ENCODE data around the gene ADAMTS15.
A peak's percentile ranks its signal among the peaks of the same experiment; 100 is the strongest.

ADAMTS15 gene

GRCh38 chr11:130457623-130458409, 9.4 kb downstream of the ADAMTS15 start:
- DNase-seq = no peak

GRCh38 chr11:130458410-130458729, 9.9 kb downstream of the ADAMTS15 start:
- peak in 8 of 51 donors; percentile 4 to 33 (median 16) for DNase-seq

GRCh38 chr11:130459521-130459920, 11.1 kb downstream of the ADAMTS15 start:
- no peak for DNase-seq

- DNase-seq = no peak
Observed at GRCh38 chr11:130462101-130462885, 13.8 kb downstream of the ADAMTS15 start.

- no peak for DNase-seq
Observed at GRCh38 chr11:130462931-130463330, 14.5 kb downstream of the ADAMTS15 start.

- DNase-seq = no peak
Observed at GRCh38 chr11:130464291-130464812, 15.9 kb downstream of the ADAMTS15 start.

GRCh38 chr11:130465263-130465662, 16.8 kb downstream of the ADAMTS15 start:
- no peak for DNase-seq

GRCh38 chr11:130467116-130467900, 18.9 kb downstream of the ADAMTS15 start:
- DNase-seq = no peak

GRCh38 chr11:130469181-130469580, 20.7 kb downstream of the ADAMTS15 start:
- DNase-seq = no peak

GRCh38 chr11:130470832-130471706, 22.6 kb downstream of the ADAMTS15 start:
- no peak for DNase-seq

- no peak for DNase-seq
Observed at GRCh38 chr11:130471731-130472433, 23.4 kb downstream of the ADAMTS15 start.

- no peak for DNase-seq
Observed at GRCh38 chr11:130472434-130472961, 24.1 kb downstream of the ADAMTS15 start.

- no peak for DNase-seq
Observed at GRCh38 chr11:130473056-130473794, 24.8 kb downstream of the ADAMTS15 start.

- no peak for DNase-seq
Observed at GRCh38 chr11:130473795-130474377, 25.4 kb downstream of the ADAMTS15 start.

- no peak for DNase-seq
Observed at GRCh38 chr11:130474637-130475400, 26.4 kb downstream of the ADAMTS15 start.

GRCh38 chr11:130475426-130476053, 27.1 kb downstream of the ADAMTS15 start:
- no peak for DNase-seq

- DNase-seq = no peak
Observed at GRCh38 chr11:130476200-130476921, 27.9 kb downstream of the ADAMTS15 start.

Data from hypothalamus (tissue), 51 donors.